ENCODE data around the gene PON2.
A peak's percentile ranks its signal among the peaks of the same experiment; 100 is the strongest.
"Not testable (repeated sequence)": the region's sequence is repeated elsewhere in the genome, so short reads cannot be mapped to it uniquely, and the experiment has no call there.

The PON2 gene

DNA sequence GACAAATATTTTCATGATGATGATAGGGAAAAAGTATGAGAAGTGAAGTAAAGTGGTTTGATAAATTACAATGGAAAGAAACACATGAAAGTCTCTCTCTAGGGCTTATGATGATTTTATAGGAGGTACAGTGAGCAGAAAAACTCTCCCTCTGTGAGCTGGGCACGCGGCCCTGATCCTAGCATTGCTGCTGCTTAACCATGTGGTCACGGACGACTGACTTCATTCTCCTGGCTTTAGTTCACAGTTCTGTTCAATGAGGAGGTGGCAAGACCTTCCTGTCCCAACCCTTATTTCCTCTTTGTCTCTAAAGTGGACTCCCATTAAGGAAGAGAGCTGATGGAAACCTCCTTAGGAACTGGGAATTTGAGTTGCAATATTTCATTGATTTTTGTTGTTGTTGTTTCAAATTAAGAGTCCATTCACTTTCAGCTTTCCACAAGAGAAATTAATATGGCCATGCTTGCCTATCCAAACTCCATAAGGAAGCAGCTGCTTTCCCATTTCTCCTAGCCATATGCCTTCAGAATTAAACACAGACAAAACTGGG, 30.4 kb downstream of the PON2 start:
- no peaks in the 10 kb centered on the region for H3K4me1 ChIP-seq (ENCODE audit: insufficient read depth, low read length)
- H3K36me3 ChIP-seq (ENCODE audit: insufficient read depth, low read length) = 0 out of 2 replicates have a peak, but pooled peaks cover 3% of the 10 kb centered on the region
- H3K9ac ChIP-seq (ENCODE audit: low read depth, low read length) = no peak overlapping the region
- H3K9me3 ChIP-seq (ENCODE audit: control insufficient read depth, insufficient read depth, low read length) = no peaks in the 10 kb centered on the region

DNA sequence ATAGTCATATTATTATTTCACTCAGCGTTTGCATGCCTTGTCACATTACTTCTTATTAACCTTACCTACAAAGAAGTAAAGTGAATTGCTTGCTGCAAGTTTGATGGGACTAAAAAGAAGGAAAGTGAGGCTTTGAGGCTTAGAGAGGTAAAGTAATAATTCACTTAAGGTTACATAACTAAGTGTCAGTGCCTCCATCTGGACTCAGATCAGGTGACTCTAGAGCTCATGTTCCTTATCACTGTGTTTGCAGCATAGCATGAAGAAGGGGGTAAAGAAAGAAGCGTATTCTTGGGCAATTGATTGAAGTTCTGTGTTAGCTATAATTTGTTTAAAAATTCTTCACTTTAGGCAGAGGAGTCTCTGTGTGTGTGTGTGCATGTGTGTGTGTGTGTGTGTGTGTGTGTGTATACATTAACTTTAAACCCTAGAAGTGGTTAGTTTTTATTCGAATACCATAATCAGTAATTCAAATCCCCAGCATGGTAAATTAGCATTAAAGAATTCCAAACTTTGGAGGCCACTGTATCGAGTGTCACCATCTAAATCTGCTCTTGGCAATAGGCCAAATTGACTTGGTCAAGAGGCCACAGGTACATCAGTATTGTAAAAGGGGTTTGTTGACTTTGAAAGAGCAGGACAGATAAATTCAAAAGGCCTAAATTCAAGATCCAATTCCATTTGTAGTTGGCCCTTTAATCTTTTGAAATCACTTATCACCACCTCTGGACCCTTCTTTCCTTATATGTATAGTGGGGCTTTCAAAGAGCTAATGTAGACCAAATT, 36.5 kb downstream of the PON2 start:
- 0 out of 2 replicates have a peak, but pooled peaks cover 5% of the 10 kb centered on the region for H3K4me1 ChIP-seq (ENCODE audit: insufficient read depth, low read length)
- H3K36me3 ChIP-seq (ENCODE audit: insufficient read depth, low read length) = no peaks in the 10 kb centered on the region
- H3K9ac ChIP-seq (ENCODE audit: low read depth, low read length) = no peak overlapping the region
- no peaks in the 10 kb centered on the region for H3K9me3 ChIP-seq (ENCODE audit: control insufficient read depth, insufficient read depth, low read length)

DNA sequence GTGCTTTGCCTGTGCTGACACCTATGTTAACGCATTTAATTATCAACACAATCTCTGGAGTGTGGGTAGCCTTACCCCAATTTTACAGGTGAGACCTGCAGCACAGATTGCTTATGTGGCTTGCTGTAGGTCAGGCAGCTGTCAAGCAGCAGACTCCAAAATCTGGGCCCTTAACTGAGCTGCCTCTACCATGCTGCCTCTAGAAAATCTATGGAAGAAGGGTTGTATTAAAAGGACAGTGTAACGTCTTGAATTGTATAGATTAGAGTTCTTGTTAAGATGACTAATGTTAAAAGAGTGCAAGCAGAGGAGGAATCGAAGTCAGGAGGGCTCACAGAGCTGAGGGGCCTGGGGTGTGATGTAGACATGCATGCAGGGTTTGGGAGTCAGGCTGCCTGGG, 37.4 kb downstream of the PON2 start:
- no peaks in the 10 kb centered on the region for H3K36me3 ChIP-seq (ENCODE audit: insufficient read depth, low read length)
- 0 out of 2 replicates have a peak, but pooled peaks cover 5% of the 10 kb centered on the region for H3K4me1 ChIP-seq (ENCODE audit: insufficient read depth, low read length)
- H3K9me3 ChIP-seq (ENCODE audit: control insufficient read depth, insufficient read depth, low read length) = no peaks in the 10 kb centered on the region
- no peak overlapping the region for H3K9ac ChIP-seq (ENCODE audit: low read depth, low read length)

DNA sequence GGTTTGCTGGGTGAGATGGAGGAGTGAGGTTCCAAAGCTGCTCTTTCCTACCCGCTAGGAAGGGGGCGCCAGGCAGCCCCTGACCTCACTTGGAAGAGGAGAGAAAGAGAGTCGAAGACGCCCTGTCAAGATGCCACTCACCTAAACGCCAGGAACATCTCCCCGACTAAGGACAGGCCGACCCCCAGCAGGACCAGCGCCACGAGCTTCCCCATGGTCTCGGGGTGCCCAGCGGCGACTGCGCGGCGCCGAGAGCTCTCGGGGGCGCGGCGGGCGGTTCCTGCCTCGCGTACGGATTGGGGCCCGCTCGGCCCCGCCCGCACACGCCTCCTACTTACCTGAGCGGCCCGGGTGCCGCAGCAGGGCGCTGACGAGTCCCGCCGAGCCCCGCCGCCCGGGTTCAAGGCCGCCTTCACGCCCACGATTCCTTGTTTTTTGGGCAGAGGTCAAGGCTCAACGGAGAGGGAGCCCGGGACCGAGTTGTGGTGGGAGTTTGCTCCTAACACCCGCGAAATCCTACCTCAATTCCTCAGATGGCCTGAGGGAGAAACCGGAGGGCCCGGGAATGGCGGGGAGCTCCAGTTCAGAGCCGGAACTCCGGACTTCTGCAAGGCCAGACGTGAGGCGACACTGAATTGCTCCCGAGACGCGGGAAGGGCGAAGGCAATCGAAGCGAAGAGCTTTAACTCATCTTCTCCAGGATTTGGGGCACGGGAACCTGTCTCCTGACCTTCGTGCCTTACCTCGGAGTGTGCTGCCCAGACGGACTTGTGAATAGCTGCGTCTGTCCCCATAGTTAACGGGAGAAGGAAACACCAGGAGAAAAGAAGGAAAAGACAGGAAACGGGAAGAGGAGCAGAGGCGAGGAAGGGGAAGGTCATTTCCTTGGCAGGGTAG, 38.4 kb downstream of the PON2 start, which contains the start of gene PON3:
PON3 (minus strand) TSS at position 240 of the 897 bp plus-strand sequence; CDS start at position 215, 25 bp downstream.
- H3K9me3 ChIP-seq (ENCODE audit: control insufficient read depth, insufficient read depth, low read length) = no peaks in the 10 kb centered on the region
- H3K36me3 ChIP-seq (ENCODE audit: insufficient read depth, low read length) = no peaks in the 10 kb centered on the region
- H3K4me1 ChIP-seq (ENCODE audit: insufficient read depth, low read length) = 0 out of 2 replicates have a peak, but pooled peaks cover 5% of the 10 kb centered on the region
- peak within 1 kb of the TSS; percentile 46; the same call in 1 of the 2 replicates for H3K9ac ChIP-seq (ENCODE audit: low read depth, low read length)

DNA sequence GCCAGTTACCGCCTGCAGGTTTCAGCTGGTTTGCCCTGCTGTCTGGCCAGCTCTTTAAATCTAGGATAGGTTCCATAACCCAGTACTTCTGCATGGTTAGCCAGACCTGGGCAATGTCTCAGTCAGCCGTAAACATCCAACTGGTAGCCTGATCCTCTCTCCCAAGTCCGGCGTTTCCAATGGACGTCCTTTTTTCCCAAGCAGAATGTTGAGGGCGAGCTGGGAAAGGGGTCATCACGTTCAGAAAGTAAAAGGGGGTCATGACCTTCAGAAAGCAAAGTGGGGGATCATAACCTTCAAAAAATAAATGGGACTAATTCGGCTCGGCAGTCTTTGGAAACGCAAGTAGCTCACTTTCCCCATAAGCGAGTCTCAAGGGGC, 39.1 kb downstream of the PON2 start:
- Histone ChIP-seq H3K9me3 (ENCODE audit: control insufficient read depth, insufficient read depth, low read length) (no peaks in the 10 kb centered on the region), H3K4me1 (ENCODE audit: insufficient read depth, low read length) (0 out of 2 replicates have a peak, but pooled peaks cover 5% of the 10 kb centered on the region), H3K9ac (ENCODE audit: low read depth, low read length) (no peak overlapping the region; the same call in 1 of the 2 replicates), H3K36me3 (ENCODE audit: insufficient read depth, low read length) (no peaks in the 10 kb centered on the region)

DNA sequence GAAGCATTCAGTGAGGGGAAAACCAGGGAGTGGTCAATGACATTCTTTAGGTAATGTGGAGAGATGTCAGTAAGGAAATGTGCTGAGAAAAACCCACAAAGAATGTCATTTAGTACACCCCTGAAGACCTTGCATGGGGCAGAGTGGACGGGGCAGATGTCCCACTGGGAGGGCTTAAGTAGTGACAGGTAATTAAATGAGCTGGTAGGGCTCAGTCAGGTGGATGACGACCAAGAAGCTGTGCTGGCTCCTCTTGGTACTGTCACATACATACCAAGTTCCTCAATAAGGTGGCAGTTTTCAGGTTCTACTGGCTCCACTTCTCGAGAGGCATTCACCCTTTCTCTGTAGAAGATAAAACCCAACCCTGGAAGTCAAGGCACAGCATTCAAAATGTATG, 40.5 kb downstream of the PON2 start:
- Histone ChIP-seq H3K36me3 (ENCODE audit: insufficient read depth, low read length) (no peaks in the 10 kb centered on the region), H3K9me3 (ENCODE audit: control insufficient read depth, insufficient read depth, low read length) (no peaks in the 10 kb centered on the region), H3K4me1 (ENCODE audit: insufficient read depth, low read length) (0 out of 2 replicates have a peak, but pooled peaks cover 5% of the 10 kb centered on the region), H3K9ac (ENCODE audit: low read depth, low read length) (no peak overlapping the region)

DNA sequence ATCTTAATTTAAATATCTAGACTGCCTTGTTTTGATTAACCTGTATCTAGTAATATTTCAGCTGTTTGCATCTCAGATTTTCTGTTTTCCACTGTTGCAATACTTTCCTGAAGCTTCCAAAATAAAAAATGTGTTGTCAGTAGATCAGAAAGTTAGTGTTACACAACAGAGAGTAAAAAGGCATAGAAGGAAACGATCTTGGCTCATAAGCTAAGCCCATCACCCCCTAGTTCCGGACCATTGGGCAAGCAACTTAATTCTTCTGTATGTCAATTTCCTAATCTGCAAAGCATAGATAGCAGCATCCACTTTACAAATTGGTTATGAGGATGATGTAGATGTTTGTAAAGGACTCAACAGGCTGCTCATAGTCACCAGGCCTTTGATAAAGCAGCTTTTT, 43.1 kb downstream of the PON2 start:
- no peaks in the 10 kb centered on the region for H3K36me3 ChIP-seq (ENCODE audit: insufficient read depth, low read length)

DNA sequence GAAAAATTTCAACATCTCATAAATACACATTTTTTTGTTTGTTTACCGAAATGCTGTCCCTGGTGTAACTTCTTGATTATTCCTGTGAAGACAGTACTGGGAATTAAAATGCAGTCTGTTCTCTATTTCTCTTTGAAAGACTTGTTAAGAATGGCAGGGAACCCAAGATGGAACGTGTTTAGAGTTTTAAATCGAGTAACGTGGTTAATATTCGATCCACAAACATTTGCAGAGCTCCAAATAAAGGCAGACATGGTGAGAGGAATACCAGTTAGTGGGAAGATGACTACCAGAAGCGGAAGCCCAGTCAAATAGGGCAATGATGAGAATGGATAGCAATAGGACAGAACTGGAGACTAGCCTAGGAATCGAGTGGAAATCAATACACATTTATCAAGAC, 45.3 kb downstream of the PON2 start:
- Histone ChIP-seq H3K36me3 (ENCODE audit: insufficient read depth, low read length) (no peaks in the 10 kb centered on the region), H3K4me1 (ENCODE audit: insufficient read depth, low read length) (0 out of 2 replicates have a peak, but pooled peaks cover 5% of the 10 kb centered on the region), H3K9me3 (ENCODE audit: control insufficient read depth, insufficient read depth, low read length) (no peaks in the 10 kb centered on the region), H3K9ac (ENCODE audit: low read depth, low read length) (no peak overlapping the region)

More for the DNA sequence above, 43.1 kb downstream of the PON2 start:
- H3K4me1 ChIP-seq (ENCODE audit: insufficient read depth, low read length) = 0 out of 2 replicates have a peak, but pooled peaks cover 5% of the 10 kb centered on the region
- no peak overlapping the region for H3K9ac ChIP-seq (ENCODE audit: low read depth, low read length)
- no peaks in the 10 kb centered on the region for H3K9me3 ChIP-seq (ENCODE audit: control insufficient read depth, insufficient read depth, low read length)

DNA sequence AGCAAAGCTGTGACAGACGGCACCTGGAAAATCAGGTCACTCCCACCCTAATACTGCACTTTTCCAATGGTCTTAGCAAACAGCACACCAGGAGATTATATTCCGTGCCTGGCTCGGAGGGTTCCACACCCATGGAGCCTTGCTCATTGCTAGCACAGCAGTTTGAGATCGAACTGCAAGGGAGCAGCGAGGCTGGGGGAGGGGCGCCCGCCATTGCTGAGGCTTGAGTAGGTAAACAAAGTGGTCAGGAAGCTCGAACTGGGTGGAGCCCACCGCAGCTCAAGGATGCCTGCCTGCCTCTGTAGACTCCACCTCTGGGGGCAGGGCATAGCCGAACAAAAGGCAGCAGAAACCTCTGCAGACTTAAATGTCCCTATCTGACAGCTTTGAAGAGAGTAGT, 55.4 kb downstream of the PON2 start:
- not testable (repeated sequence) for H3K9me3 ChIP-seq (ENCODE audit: control insufficient read depth, insufficient read depth, low read length); H3K4me1 ChIP-seq (ENCODE audit: insufficient read depth, low read length); H3K36me3 ChIP-seq (ENCODE audit: insufficient read depth, low read length); H3K9ac ChIP-seq (ENCODE audit: low read depth, low read length)

DNA sequence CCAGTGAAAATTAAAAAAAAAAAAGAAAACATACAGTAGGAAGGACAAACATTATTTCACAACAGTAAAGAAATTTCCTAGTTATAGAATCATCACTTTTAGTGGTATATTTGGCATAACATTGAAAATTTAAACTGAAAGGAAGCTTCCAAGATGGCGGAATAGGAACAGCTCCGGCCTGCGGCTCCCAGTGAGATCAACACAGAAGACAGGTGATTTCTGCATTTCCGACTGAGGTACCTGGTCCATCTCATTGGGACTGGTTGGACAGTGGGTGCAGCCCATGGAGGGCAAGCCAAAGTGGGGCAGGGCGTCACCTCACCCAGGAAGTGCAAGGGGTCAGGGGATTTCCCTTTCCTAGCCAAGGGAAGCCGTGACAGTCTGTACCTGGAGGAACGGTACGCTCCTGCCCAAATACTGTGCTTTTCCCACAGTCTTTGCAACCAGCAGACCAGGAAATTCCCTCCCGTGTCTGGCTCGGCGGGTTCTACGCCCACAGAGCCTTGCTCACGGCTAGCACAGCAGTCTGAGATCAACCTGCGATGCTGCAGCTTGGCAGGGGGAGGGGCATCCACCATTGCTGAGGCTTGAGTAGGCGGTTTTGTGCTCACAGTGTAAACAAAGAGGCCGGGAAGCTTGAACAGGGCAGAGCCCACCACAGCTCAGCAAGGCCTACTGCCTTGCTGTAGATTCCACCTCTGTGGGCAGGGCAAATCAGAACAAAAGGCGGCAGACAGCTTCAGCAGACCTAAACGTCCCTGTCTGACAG, 58.0 kb downstream of the PON2 start:
- H3K9me3 ChIP-seq (ENCODE audit: control insufficient read depth, insufficient read depth, low read length) = peaks cover 2% of the 10 kb centered on the region; the same call in 1 of the 2 replicates
- H3K4me1 ChIP-seq (ENCODE audit: insufficient read depth, low read length) = no peaks in the 10 kb centered on the region
- H3K36me3 ChIP-seq (ENCODE audit: insufficient read depth, low read length) = no peaks in the 10 kb centered on the region
- no peak overlapping the region for H3K9ac ChIP-seq (ENCODE audit: low read depth, low read length)

DNA sequence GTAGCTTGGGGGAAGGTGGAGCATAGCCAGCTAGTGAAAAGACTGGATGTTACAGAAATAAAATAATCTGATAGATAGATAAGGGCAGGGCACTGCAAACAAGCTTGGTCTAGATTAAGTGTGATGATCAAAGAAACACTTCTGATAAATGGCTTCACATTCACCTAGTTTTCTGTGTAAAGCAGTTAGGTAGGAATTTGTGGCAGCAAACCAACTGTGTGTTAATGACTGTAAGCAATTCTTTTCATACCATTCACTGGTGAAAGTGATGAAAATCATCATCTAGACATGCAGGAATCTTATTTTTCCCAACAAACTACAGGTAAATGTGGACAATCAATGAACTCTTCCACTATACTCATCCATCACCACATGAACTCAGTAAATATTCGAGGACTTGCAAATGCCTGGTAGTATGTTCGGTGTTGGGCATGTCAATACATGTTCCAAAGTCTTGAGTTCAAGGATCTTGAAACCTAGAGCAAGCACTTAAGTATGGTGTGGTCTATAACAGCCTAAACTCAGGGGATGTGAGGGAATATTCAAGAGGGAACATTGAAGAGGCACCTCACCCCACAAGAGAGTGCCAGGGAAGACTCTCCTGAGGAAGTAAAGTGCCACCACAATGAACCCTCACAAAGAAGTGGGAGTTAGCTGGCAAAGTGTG, 59.1 kb downstream of the PON2 start:
- Histone ChIP-seq H3K9ac (ENCODE audit: low read depth, low read length) (no peak overlapping the region), H3K9me3 (ENCODE audit: control insufficient read depth, insufficient read depth, low read length) (peaks cover 2% of the 10 kb centered on the region; the same call in 1 of the 2 replicates), H3K4me1 (ENCODE audit: insufficient read depth, low read length) (no peaks in the 10 kb centered on the region), H3K36me3 (ENCODE audit: insufficient read depth, low read length) (no peaks in the 10 kb centered on the region)

DNA sequence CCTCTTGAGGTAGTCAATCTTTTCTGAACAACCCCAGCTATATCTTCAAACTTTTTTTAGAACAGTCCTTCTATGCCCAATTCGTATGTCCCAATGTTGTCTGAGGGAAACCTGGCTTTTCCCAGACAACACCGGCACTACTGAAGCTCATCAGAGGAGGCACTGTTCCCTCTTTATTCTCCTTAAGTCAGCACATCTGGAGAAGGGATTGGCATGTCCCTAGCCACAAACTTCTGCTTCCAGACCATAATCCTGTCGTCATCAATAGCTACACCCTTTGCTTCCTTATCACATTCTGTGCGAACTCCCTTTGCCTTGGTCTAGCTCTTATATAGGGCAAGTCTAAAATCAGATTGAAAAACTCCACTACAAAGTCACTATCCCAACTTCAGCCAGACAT, 61.5 kb downstream of the PON2 start:
- no peaks in the 10 kb centered on the region for H3K36me3 ChIP-seq (ENCODE audit: insufficient read depth, low read length)
- peaks cover 2% of the 10 kb centered on the region; the same call in 1 of the 2 replicates for H3K9me3 ChIP-seq (ENCODE audit: control insufficient read depth, insufficient read depth, low read length)
- H3K4me1 ChIP-seq (ENCODE audit: insufficient read depth, low read length) = no peaks in the 10 kb centered on the region
- no peak overlapping the region for H3K9ac ChIP-seq (ENCODE audit: low read depth, low read length)

DNA sequence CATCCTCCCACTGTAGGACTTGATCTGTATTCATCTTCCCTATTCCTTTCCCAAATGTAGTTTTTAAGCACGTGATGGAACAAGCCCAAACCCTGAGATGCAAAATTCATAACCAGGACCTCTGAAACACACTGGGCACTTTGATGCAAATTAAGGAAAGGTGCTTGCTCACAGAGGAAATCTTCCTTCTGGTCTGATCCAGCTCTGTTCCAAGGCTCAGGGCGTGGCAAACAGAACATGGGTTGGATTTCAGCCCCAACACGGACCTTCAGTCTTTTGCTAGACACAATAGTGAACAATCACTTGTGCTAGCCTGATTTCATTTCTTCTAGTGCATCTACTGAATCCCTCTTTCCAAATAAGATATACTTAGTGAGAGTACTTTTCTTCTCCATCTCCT, 66.6 kb downstream of the PON2 start:
- no peak overlapping the region for H3K9ac ChIP-seq (ENCODE audit: low read depth, low read length)
- H3K36me3 ChIP-seq (ENCODE audit: insufficient read depth, low read length) = no peaks in the 10 kb centered on the region
- no peaks in the 10 kb centered on the region for H3K4me1 ChIP-seq (ENCODE audit: insufficient read depth, low read length)
- no peaks in the 10 kb centered on the region for H3K9me3 ChIP-seq (ENCODE audit: control insufficient read depth, insufficient read depth, low read length)
